K562 treated with DMSO at 1 percent for 4 hours (cell line): ENCODE results near the gene ZER1. TPM values are rescaled to one million over a fixed set of nuclear protein-coding genes. Genes with fewer than 3 reads are reported as not detected.

ENCODE experiments used
- total RNA-seq: library from RNA; unstranded; fragments of 300-600 nt; gene quantifications from 2 replicates; pipeline ENCODE4 v1.2.3, GENCODE V29; 2022; ENCODE audit not compliant: insufficient read depth

Gene ZER1
- total RNA-seq: 34.0 and 39.0 TPM in 2 replicates

GRCh38 chr9:128771745-128772519 lies at the start of gene ZER1:
Gene ZER1 (minus strand): TSS chr9:128771927. CDS start chr9:128755565, 16,362 bp downstream.

GRCh38 chr9:128818099-128818838 lies 46.5 kb upstream of the ZER1 start, which contains the start of gene ENDOG:
Gene ENDOG (plus strand): TSS chr9:128818500. CDS start chr9:128818685, 185 bp downstream.

DNA sequence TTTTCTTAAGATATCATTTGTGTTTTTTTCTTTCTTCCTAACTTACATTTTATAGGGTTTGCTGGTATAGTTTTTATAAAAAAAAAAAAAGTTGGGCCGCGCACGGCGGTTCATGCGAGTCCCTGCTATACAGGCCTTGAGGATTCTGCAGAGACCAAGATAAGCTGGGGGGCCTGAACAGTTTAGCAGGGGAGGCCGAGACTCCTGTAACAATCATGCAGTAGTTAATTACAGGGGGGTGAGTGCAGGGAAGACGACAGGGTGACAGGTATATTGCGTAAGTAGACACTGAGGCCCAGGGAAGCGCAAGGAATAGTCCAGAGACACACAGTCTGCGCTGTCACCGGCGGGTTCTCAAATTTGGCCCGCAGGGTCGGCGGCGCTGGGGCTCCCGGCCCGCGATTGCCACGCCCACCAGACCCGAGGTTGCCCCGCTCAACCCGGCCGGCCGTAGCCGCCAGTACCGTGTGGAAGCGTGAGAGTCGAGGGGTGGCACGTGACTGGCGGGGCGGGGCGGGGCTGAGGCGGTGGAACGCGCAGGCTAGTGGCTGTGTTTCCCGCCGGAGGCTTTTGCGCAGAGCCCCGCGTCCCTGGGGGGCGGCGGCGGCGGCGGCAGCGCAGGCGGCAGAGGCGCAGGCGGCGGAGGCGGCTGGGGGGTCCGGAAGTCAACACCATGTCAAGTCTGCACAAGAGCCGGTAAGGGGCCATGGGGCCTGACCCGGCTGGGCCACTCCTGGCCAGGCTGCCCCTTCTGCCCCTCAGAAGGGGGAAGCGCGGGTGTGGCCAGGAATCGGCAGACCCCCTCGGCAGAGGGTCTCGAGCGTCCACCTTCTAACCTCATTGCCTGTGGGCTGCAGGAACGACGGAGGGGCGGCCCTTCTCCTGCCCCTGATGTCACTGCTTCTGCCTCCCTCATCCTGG lies 15.2 kb upstream of the ZER1 start, which contains the start of gene TBC1D13:
TBC1D13 (plus strand) TSS at position 573 of the 921 bp plus-strand sequence; CDS start at position 674, 101 bp downstream.

DNA sequence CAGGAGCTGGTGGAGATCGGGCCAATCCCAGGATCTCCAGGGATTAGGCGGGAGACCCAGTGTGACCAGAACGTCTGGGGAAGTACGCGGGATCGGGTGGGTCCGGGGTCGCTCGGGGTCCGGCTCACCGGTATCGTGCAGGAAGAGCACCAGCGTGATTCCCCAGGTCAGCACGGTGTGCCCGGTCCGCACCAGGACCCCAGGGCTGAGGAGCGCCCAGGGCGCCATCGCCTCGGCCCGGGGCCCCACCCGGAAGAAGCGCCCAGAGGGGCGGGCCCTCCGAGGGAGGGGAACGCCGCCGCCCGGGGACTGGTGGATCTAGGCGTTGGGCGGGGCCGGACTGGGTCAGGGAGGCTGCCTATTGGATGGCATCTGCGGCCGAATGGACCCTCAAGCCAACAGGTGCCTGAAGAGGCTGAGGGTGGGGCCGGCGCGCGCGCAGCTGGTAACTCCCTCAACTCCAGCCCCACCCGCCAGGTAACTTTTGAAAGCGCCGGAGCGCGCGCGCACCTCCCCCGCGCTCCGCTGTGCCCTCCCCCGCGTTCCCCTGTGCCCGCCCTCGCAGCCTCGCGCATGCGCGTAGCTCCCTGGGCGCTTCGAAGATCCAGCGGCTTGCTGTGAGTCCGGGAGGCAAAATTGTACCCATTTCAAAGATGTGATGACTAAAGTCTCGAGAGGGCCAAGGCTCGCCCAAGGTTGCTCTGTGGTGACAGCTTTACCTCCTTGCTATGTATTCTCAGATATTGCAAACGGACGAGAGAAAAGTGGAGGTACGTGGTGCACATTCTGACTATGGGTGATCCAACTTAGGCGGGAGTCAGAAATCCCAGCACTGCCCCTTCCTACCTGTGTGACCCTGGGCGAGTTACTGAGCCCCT lies 47.6 kb downstream of the ZER1 start, which contains the start of gene ZDHHC12:
ZDHHC12 (minus strand) TSS at position 262 of the 878 bp plus-strand sequence; CDS start at position 228, 34 bp downstream.

DNA sequence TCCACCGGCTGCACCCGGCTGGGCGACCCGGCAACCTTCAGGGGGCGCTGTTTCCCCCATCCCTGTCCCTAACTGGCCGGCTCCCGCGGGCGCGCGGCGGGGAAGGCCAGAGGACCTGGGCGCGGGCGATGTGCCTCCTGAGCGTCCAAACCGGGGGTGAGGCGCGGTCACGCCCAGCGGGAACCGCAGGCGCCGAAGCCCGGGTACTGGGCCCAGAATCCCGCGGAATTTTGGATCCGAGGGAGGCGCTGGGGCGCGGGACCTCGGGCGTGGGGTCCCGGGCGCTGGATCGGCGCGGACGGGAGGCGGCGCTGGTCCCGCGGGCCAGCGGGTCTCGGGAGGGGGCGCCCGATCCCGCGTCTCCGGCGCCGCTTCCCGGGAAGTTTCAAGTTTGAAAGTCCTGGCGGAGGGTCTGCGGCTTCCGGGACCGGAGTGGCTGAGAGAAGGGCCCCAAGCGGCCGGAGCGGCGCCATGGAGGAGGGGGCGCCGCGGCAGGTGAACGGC lies 69.2 kb downstream of the ZER1 start, which contains the start of gene PKN3:
PKN3 (plus strand) TSS at position 59 of the 504 bp plus-strand sequence; CDS start at position 472, 413 bp downstream.

DNA sequence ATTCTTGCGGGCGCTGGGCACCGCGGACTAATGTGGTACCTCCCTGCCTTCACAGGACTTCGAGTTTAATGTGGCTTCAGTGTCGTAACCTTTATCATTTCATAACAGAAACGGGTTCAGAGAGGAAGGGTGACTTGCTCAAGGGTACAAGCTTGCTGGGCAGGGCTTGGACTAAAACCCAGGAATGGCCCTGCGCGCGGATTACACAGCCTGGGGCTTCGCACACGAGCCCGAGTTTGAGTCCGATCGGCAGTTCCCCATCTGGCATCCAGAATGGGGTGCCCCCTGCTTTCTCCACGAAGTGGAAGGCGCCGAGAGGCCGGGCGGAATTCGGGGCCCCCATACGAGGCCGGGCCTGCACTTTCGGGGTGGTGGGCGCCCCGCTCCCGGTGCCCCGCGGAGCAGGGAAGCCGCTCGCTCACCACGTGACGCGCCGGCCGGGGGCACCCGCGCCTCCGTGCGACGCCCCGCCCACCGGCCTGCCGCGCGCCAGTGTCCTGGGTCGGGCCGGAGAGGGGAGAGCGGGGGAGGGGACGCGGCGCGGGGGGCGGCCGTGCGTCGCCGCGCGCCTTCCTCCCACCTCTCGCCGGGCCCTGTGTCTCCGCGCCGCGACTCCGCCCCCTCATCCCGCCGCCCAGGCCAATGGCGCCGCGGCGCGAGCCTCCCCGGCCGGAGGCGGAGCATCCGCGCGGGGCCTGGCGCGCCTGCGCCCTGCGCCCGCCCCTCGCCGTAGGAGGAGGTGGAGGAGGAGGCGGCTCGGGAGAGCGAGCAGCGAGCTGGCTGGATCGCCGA lies 83.0 kb downstream of the ZER1 start, which contains the start of gene SET:
SET (plus strand) TSS at position 722 of the 792 bp plus-strand sequence. CDS start 361 bp downstream, outside the sequence.

Other genes with a start within 250 kb of the ZER1 start
- gene SPTAN1, start 219.3 kb downstream of the ZER1 start, total RNA-seq: 29.3 and 36.5 TPM in 2 replicates
- 153 and 184 TPM in 2 replicates for gene DYNC2I2, start 115.1 kb downstream of the ZER1 start, total RNA-seq
- 334 and 357 TPM in 2 replicates for gene SET, start 82.7 kb downstream of the ZER1 start, total RNA-seq
- gene PKN3, start 69.4 kb downstream of the ZER1 start, total RNA-seq: 27.3 and 31.8 TPM in 2 replicates
- 41.6 and 41.9 TPM in 2 replicates for gene ZDHHC12, start 47.8 kb downstream of the ZER1 start, total RNA-seq
- 33.3 and 37.7 TPM in 2 replicates for gene TBC1D13, start 15.3 kb upstream of the ZER1 start, total RNA-seq
- gene ENDOG, start 46.6 kb upstream of the ZER1 start, total RNA-seq: 143 and 152 TPM in 2 replicates
- 18.9 and 19.7 TPM in 2 replicates for gene SPOUT1, start 57.9 kb upstream of the ZER1 start, total RNA-seq
- 15.4 and 16.1 TPM in 2 replicates for gene KYAT1, start 110.0 kb upstream of the ZER1 start, total RNA-seq
- gene LRRC8A, start 110.2 kb upstream of the ZER1 start, total RNA-seq: 28.7 and 39.4 TPM in 2 replicates
- gene PHYHD1, start 149.1 kb upstream of the ZER1 start, total RNA-seq: 0.51 and 2.4 TPM in 2 replicates
- 9.3 and 9.7 TPM in 2 replicates for gene DOLK, start 175.7 kb upstream of the ZER1 start, total RNA-seq
- 51.0 and 68.0 TPM in 2 replicates for gene NUP188, start 175.8 kb upstream of the ZER1 start, total RNA-seq